Measurements from ENCODE around the gene RNF114.
"Not testable (repeated sequence)": the region's sequence is repeated elsewhere in the genome, so short reads cannot be mapped to it uniquely, and the experiment has no call there.

The RNF114 gene

DNA sequence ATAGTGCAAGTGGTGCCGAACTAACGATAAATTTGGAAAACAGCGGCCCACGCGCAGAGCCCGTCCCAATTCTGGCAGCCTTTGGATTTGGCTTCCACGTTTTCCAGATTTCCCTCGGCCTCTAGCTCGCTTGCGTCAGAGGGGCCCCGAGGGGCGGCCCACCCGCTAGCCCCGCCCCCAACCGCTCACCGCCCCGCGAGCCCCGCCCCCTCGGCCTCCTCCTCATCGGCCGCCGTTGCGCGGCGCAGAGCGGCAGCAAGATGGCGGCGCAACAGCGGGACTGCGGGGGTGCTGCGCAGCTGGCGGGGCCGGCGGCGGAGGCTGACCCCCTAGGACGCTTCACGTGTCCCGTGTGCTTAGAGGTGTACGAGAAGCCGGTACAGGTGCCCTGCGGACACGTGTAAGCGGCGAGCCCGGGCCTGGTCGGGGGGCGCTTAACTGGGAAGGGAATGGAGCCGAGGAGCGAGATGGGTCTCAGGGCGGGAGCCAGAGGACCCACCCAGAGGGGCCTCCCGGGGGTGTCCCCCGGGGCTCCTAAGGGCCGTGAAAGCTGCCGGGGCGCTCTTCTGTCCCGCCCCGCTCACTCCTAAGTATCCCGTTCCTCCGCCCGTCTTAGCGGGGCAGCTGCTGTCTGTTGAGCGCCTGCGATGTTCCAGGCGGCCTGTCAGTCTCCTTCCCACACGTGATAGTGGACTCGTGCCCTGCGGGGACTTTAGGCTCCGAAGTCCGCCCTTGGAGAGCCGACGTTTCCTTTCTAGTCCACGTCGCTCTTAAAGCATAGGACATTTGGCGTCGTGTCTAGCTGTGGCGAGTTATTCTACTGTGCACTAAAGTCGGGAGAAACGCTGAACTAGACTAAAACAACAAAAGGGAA is at the start of gene RNF114:
TSS of gene RNF114 (plus strand) at position 245 of the 874 bp plus-strand sequence. CDS start at position 261, 16 bp downstream.
- peak; percentile 82 to 86 for DNase-seq (ENCODE audit: low read depth in 2 of 2)

DNA sequence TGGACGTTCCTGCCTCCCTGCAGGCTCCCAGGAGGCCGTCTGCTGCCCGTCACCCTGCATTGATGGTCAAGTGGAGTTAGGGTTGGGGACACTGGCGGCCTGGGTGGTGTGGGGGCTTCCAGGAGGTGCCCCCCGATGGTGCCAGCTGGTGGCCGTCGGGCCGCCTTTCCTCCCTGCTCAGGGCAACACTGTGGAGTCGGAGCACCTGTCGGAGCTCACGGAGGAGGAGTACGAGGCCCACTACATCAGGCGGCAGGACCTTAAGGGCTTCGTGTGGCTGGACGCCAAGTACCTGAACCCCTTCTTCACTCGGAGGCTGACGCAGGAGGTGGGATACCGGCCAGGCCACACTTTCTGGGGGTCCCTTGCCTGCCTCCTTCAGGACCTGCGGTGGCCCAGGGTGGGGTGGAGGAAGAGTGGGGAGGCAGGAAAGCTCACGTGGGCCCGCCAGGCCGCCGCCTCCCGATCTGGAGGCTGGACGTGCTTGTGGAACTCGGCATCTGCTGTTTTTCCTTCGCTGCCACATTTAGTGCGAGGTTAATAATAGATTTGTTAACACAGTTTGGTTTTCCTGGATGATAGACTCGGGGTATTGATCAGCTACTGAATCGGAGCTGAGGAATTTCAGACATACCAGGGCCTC is 49.5 kb upstream of the RNF114 start:
- no peak for DNase-seq (ENCODE audit: low read depth in 2 of 2)

DNA sequence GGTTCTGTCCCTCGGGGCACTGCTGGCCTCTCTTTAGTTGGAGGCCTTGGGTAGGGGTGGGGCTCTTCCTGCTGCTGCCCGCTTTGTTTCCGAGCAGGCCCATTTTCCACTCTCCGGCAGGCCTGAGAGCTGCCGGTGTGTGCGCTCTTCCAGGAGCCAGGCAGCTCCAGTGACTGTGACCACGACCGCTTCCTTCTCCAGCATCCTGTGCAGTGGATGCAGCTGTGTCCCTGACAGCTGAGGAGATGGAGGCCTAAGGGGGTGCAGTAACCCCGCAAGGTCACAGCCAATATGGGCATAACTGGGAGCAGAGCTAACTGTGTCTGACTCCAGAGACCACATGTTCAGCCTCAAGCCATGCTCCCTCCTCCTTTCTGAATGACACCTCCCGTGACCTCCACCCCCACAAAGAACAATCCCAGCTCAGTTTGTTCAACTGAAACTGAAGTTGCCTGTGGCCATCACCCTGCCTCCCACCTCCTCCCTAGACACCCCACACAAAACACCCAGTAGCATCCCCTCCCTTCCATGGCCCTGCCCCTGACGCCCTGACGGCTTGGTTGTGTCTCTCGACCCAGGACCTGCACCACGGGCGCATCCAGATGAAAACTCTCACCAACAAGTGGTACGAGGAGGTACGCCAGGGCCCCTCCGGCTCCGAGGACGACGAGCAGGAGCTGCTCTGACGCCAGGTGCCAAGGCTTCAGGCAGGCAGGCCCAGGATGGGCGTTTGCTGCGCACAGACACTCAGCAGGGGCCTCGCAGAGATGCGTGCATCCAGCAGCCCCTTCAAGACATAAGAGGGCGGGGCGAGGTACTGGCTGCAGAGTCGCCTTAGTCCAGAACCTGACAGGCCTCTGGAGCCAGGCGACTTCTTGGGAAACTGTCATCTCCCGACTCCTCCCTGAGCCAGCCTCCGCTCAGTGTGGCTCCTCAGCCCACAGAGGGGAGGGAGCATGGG is 48.7 kb upstream of the RNF114 start:
- DNase-seq (ENCODE audit: low read depth in 2 of 2), result no peak

DNA sequence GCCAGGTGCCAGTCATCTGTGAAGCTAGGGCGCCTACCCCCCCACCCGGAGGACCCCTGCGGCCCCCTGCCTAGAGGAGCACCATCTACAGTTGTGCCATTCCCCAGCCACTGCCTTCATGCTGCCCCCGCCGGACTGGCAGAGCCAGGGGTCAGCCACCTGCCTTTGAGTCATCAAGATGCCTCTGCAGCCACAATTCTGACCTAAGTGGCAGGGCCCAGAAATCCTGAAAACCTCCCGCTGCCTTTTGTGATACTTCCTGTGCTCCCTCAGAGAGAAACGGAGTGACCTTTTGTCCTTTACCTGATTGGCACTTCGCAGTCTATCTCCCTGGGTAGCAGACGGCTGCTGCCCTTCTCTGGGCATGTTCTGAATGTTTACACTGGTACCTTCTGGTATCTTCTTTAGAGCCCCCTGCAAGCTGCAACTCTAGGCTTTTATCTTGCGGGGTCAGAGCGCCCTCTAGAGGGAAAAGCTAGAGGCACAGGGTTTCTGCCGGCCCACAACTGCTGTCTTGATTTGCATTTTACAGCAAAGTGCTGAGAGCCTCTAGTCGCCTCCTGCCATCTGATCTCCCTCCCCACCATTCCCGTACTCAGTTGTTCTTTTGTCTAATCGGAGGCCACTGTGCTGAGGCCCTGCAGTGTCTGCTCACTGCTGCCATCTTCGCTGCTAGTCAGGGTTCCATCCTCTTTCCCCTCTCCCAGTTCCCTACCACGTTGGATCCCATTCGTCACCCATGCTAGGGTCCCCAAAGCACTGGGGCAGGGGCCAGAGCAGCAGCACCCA is 47.8 kb upstream of the RNF114 start:
- DNase-seq (ENCODE audit: low read depth in 2 of 2), result peak; percentile 11 to 29

GRCh38 chr20:49889001-49889934 is 46.9 kb upstream of the RNF114 start:
- no peak for DNase-seq (ENCODE audit: low read depth in 2 of 2)

GRCh38 chr20:49889935-49890333 is 46.3 kb upstream of the RNF114 start:
- DNase-seq (ENCODE audit: low read depth in 2 of 2), result no peak

DNA sequence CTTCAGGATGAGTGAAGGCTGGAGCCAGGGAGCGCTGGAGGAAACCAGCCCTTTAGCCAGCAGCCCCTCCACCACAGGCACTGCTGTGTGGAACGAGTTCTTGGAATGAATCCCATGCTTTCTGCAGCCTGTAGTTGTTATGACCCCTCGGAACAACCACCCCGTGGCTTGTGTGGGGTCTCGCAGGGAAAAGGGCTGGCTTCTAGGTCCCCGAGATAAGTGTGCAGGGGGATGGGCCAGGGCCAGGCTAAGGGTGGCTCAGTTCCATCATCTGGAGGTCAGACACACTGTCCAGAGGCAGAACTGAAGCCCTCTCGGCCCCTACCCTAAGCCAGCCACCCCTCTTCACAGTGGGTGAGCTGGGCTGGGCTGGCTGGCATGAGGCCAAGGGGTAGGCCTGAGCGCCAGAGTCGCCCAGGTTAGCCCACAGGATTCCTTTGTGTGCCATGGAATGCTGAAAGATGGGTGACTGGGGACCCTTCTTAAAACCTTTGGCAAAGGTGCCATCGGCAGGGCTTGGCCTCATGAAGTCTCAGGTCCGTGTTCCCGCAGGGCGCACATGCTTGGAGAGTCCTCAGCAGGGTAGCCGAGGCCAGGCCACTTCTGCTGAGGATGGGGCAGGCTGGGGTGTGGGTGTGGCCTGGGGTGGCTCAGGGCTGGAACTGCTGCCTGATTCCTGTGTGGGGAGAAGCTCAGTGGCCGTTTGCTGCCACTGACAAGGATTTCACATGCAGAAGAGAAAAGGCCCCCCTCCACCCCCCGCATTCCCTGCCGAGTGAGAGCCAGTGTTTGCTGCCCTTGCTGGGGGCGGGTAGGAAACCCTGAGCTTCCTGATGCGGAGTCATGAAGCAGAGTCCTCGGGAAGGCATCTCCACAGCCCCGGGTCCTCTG is 45.5 kb upstream of the RNF114 start:
- DNase-seq (ENCODE audit: low read depth in 2 of 2), result no peak

DNA sequence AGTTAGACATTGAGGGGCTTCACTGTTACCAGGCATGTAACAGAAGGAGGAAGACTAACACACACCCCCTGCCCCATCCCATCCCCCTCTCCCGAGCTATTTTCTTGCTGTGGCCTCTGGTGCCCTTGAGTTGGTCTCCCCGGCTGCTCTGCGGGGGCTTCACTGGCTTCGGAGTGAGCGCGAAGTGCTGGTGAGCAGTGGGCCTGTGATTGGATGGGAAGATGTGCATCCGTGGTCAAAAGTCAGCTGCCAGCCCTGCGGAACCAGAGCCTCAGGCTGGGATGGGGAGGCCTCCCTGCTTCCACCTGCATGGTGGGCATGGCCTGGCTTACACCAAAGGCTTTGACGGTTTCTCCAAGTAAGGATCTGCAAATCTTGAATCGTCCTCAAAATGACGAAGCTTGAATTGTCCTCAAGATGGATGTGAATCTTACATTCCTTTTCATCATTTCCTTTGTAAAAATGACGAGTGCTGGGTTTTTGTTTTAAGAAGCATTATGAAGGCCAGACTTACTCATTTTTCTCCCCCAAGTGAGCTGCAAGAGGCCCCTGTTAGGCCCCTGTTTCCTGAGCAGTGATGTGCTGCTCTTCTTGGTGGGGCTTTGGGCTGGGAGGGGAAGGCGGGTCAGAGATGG is 44.6 kb upstream of the RNF114 start:
- DNase-seq (ENCODE audit: low read depth in 2 of 2), result no peak

- no peak for DNase-seq (ENCODE audit: low read depth in 2 of 2)
Observed at GRCh38 chr20:49892260-49892659, 43.9 kb upstream of the RNF114 start.

GRCh38 chr20:49892817-49893216 is 43.4 kb upstream of the RNF114 start:
- DNase-seq (ENCODE audit: low read depth in 2 of 2), result no peak

GRCh38 chr20:49893242-49894072 is 42.7 kb upstream of the RNF114 start:
- peak in 1 of 2 experiments; percentile 24 for DNase-seq (ENCODE audit: low read depth in 2 of 2)

- peak in 1 of 2 experiments; percentile 18 for DNase-seq (ENCODE audit: low read depth in 2 of 2)
Observed at GRCh38 chr20:49894073-49894470, 42.1 kb upstream of the RNF114 start.

DNA sequence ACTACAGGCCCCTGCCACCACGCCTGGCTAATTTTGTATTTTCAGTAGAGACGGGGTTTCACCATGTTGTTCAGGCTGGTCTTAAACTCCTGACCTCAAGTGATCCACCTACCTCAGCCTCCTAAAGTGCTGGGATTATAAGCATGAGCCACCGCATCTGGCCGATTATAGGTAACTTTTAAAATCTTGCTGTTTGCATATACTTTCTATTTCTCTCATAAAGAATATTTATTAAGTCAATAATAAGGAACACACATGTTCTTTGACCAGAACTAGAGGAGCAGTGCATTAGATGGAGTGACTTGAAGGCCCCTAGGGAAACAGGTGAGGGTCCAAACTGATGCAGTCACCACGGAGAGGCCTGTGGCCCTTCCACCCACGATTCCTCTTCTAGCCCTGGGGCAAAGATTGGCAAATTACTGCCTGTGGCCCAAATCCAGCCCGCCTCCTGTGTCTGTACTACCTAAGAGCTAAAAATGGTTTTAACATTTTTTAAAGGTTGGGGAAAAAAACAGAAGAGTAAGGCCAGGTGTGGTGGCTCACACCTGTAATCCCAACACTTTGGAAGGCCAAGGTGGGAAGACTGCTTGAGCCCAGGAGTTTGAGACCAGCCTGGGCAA is 40.6 kb upstream of the RNF114 start:
- DNase-seq (ENCODE audit: low read depth in 2 of 2), result not testable (repeated sequence)

DNA sequence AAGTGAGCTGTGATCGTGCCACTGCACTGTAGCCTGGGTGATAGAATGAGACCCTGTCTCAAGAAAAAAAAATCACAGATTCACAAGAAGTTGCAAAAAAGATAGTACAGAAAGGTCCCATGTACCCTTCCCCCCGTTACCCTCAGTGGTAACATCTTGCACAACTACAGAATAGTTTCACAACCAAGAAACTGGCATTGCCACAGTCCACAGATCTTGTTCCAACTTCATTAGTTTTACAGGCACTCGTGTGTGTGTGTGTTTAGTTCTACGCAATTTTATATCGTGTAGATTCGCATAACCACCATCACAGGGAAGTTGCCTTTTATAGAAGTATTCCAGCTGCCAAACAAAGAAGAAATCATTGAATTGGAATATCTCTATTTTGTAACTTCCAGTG is 40.0 kb upstream of the RNF114 start:
- no peak for DNase-seq (ENCODE audit: low read depth in 2 of 2)

DNA sequence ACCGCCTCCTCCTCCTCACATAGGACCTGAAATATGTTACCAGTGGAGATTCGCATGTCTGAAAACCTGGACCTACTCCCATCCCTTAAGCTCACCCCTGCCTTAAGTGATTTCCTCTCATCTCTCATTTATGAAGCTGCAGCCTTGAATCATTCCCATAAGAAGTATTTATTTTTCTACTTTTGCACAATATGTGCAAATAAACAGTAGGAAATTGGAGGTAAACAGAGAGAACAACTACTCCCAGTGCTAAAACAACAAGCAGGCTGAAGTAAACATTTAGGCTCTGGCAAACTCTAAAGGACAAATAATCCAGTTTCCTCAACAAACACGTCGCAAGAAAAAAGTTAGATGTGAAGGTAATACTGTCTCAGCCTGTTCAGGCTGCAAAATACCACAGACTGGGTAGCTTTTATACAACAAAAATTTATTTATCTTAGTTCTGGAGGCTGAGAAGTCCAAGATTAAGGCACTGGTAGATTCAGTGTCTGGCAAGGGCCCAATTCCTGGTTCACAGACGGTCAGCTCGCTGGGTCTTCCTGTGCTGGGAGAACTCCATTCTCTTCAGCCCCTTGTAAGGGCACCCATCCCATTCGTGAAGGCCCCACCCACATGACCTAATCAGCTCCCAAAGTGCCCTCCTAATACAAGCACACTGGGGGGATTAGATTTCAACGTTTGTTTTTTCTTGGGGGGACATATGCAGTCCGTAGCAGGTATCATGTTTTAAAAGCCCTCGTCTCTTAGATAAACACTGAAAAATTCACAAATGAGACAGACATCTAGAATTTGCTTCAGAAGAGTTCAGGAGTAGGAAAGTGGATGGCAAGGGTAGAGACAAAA is 36.4 kb upstream of the RNF114 start:
- DNase-seq (ENCODE audit: low read depth in 2 of 2), result no peak

- no peak for DNase-seq (ENCODE audit: low read depth in 2 of 2)
Observed at GRCh38 chr20:49901588-49901987, 34.6 kb upstream of the RNF114 start.
